H9 (cell line): Measurements from ENCODE around the gene RASIP1. TPM values are rescaled to one million over a fixed set of nuclear protein-coding genes. Genes with fewer than 3 reads are reported as not detected.

Experiments
- DNase-seq: peaks from one replicate; pipeline ENCODE4 v3.0.0-alpha.2; 2017
- H2AFZ ChIP-seq: one replicate; pipeline ENCODE4 v1.6.1; 2013; ENCODE audit warnings: mild to moderate bottlenecking, low read length, control low read depth, moderate library complexity
- H2AK5ac ChIP-seq: 2 replicates; pipeline ENCODE4 v1.6.1; 2013; ENCODE audit warnings: low read length, control low read depth, mixed read lengths; ENCODE audit not compliant: insufficient read length
- H2BK120ac ChIP-seq: one replicate; pipeline ENCODE4 v1.6.1; 2013; ENCODE audit warnings: low read depth, mild to moderate bottlenecking, low read length, control low read depth, inconsistent platforms; ENCODE audit not compliant: poor library complexity, severe bottlenecking
- H2BK12ac ChIP-seq: 2 replicates; pipeline ENCODE4 v1.6.1; 2013; ENCODE audit warnings: low read length, control low read depth, mixed read lengths, low read depth; ENCODE audit not compliant: insufficient read length
- H2BK15ac ChIP-seq: 2 replicates; pipeline ENCODE4 v1.6.1; 2013; ENCODE audit warnings: low read depth, low read length, control low read depth
- H2BK20ac ChIP-seq: one replicate; pipeline ENCODE4 v1.6.1; 2013; ENCODE audit warnings: low read depth, mild to moderate bottlenecking, low read length, control low read depth, inconsistent platforms; ENCODE audit not compliant: poor library complexity, severe bottlenecking
- H2BK5ac ChIP-seq: 2 replicates; pipeline ENCODE4 v1.6.1; 2013; ENCODE audit warnings: low read length, control low read depth, mixed read lengths; ENCODE audit not compliant: insufficient read length
- H3K14ac ChIP-seq: 2 replicates; pipeline ENCODE4 v1.6.1; 2013; ENCODE audit warnings: low read length, control low read depth; ENCODE audit not compliant: insufficient read depth
- H3K18ac ChIP-seq: 2 replicates; pipeline ENCODE4 v1.6.1; 2013; ENCODE audit warnings: low read depth, mild to moderate bottlenecking, mixed read lengths, low read length, control low read depth; ENCODE audit not compliant: insufficient read length
- H3K23ac ChIP-seq: 2 replicates; pipeline ENCODE4 v1.6.1; 2013; ENCODE audit warnings: low read length, control low read depth, mixed read lengths, low read depth; ENCODE audit not compliant: insufficient read length
- H3K23me2 ChIP-seq: 2 replicates; pipeline ENCODE4 v1.6.1; 2013; ENCODE audit warnings: low read depth, mild to moderate bottlenecking, mixed read lengths, low read length, control low read depth; ENCODE audit not compliant: insufficient read length, poor library complexity, severe bottlenecking
- H3K27ac ChIP-seq: 2 replicates; pipeline ENCODE4 v1.5.1; 2013; ENCODE audit warnings: low read length, control low read depth, mixed read lengths, low read depth; ENCODE audit not compliant: insufficient read length
- H3K27me3 ChIP-seq: 2 replicates; pipeline ENCODE4 v1.6.1; 2013; ENCODE audit warnings: low read length, control low read depth, inconsistent platforms; ENCODE audit not compliant: insufficient read depth
- H3K4ac ChIP-seq: 2 replicates; pipeline ENCODE4 v1.6.1; 2013; ENCODE audit warnings: low read depth, mild to moderate bottlenecking, control low read depth, inconsistent platforms, low read length, moderate library complexity
- H3K4me1 ChIP-seq: 2 replicates; pipeline ENCODE4 v1.6.1; 2013; ENCODE audit warnings: low read length, control low read depth, inconsistent platforms; ENCODE audit not compliant: insufficient read depth
- H3K4me2 ChIP-seq: 2 replicates; pipeline ENCODE4 v1.6.1; 2013; ENCODE audit warnings: low read length, control low read depth, mixed read lengths; ENCODE audit not compliant: insufficient read length, insufficient read depth
- H3K56ac ChIP-seq: 2 replicates; pipeline ENCODE4 v1.6.1; 2013; ENCODE audit warnings: low read depth, mild to moderate bottlenecking, mixed read lengths, low read length, control low read depth; ENCODE audit not compliant: insufficient read length
- H3K79me1 ChIP-seq: 2 replicates; pipeline ENCODE4 v1.6.1; 2013; ENCODE audit warnings: low read depth, mild to moderate bottlenecking, moderate library complexity, low read length, control low read depth, inconsistent platforms; ENCODE audit not compliant: insufficient read depth, poor library complexity, severe bottlenecking
- H3K79me2 ChIP-seq: 2 replicates; pipeline ENCODE4 v1.6.1; 2013; ENCODE audit warnings: low read length, control low read depth, inconsistent platforms; ENCODE audit not compliant: insufficient read depth
- H3K9ac ChIP-seq: 2 replicates; pipeline ENCODE4 v1.6.1; 2013; ENCODE audit warnings: low read length, control low read depth, mixed read lengths; ENCODE audit not compliant: insufficient read length; ENCODE audit errors: extremely low read depth
- H3K9me3 ChIP-seq: one replicate; pipeline ENCODE4 v1.6.1; 2013; ENCODE audit warnings: low read depth, low read length, inconsistent platforms; ENCODE audit not compliant: control insufficient read depth
- H3T11ph ChIP-seq: one replicate; pipeline ENCODE4 v1.6.1; 2013; ENCODE audit warnings: mild to moderate bottlenecking, low read length, control low read depth, inconsistent platforms
- H4K20me1 ChIP-seq: one replicate; pipeline ENCODE4 v1.6.1; 2013; ENCODE audit not compliant: control insufficient read depth, insufficient read length, insufficient read depth
- H4K5ac ChIP-seq: 2 replicates; pipeline ENCODE4 v1.6.1; 2013; ENCODE audit warnings: low read depth, mild to moderate bottlenecking, mixed read lengths, low read length, control low read depth; ENCODE audit not compliant: insufficient read length
- H4K8ac ChIP-seq: replicated peaks from 2 replicates; pipeline ENCODE4 v1.6.1; 2013; ENCODE audit warnings: low read length, control low read depth, mixed read lengths, low read depth; ENCODE audit not compliant: insufficient read length
- H4K91ac ChIP-seq: 2 replicates; pipeline ENCODE4 v1.6.1; 2013; ENCODE audit warnings: low read depth, mild to moderate bottlenecking, moderate library complexity, mixed read lengths, low read length, control low read depth; ENCODE audit not compliant: insufficient read length
- H3K27ac Mint-ChIP-seq, 3 experiments: 2 replicates in 2 of 3; 3 replicates in 1 of 3; pipeline ENCODE4 v1.8.0; 2020 to 2021; ENCODE audit warnings: mixed read lengths in 3 of 3, mild to moderate bottlenecking in 1 of 3, moderate library complexity in 1 of 3
- H3K27me3 Mint-ChIP-seq: 2 replicates; pipeline ENCODE4 v1.8.0; 2021; ENCODE audit warnings: low read depth, mild to moderate bottlenecking, moderate library complexity, mixed read lengths
- H3K36me3 Mint-ChIP-seq, 3 experiments: 2 replicates in 2 of 3; 3 replicates in 1 of 3; pipeline ENCODE4 v1.8.0; 2020 to 2021; ENCODE audit warnings: low read depth in 3 of 3, mixed read lengths in 3 of 3; ENCODE audit not compliant: insufficient read depth in 1 of 3
- H3K4me1 Mint-ChIP-seq, 2 experiments: 2 replicates each; pipeline ENCODE4 v1.8.0; 2020; ENCODE audit warnings: mixed read lengths in 2 of 2
- H3K4me3 Mint-ChIP-seq, 2 experiments: 2 replicates in 1 of 2; 3 replicates in 1 of 2; pipeline ENCODE4 v1.8.0; 2020 to 2021; ENCODE audit warnings: mild to moderate bottlenecking in 2 of 2, mixed read lengths in 2 of 2, moderate library complexity in 1 of 2
- H3K9me3 Mint-ChIP-seq, 2 experiments: 2 replicates in 1 of 2; 3 replicates in 1 of 2; pipeline ENCODE4 v1.8.0; 2020; ENCODE audit warnings: mild to moderate bottlenecking in 2 of 2, mixed read lengths in 2 of 2, moderate library complexity in 1 of 2
- CTCF ChIP-seq: fragments of 200-600 bp; sonication (generic); conservative IDR thresholded peaks from 3 replicates; pipeline ENCODE4 v1.8.0; 2021; ENCODE audit warnings: antibody characterized with exemption, mild to moderate bottlenecking
- WGBS: extraction: QIAGEN DNeasy Blood & Tissue Kit; methylation state at CpG from one replicate; pipeline ENCODE4 v1.1.7; 2013; ENCODE audit warnings: missing lambda C conversion rate, low lambda C conversion rate, mixed read lengths; ENCODE audit not compliant: insufficient read length; ENCODE audit errors: extremely low coverage; 5-methylcytosine and 5-hydroxymethylcytosine counted together
- total RNA-seq: library from RNA; stranded (reverse); gene quantifications from 2 replicates; pipeline ENCODE4 v1.2.1, GENCODE V29; 2021

The RASIP1 gene
- total RNA-seq, 1 experiment from 2014 or later, result 2.4 TPM

DNA sequence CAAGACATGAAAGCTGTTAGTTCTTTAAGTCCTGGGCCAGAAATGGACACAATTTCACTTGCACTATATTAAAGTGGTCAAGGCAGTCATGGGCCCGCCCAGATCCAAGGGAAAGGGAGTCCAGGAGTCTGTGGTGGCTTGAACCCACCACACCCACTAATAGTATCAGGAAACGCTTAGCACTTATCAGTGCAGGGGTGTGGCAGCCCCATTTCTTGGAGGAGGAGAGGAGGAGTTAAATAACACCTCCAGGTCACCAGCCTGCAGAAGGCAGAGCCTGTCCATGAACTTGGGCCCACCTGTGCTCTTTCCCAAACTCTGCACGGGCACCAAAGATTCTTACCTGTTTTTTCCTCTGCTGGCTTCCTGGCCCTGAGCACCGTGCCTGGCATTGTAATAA lies 62.2 kb downstream of the RASIP1 start:
- Histone ChIP-seq H3K79me1 (no peaks in the 10 kb centered on the region), H3K27me3 (no peaks in the 10 kb centered on the region), H2AK5ac (no peak overlapping the region), H3K4me1 (no peaks in the 10 kb centered on the region; the same call in 1 of the 2 replicates), H4K20me1 (no peaks in the 10 kb centered on the region), H4K5ac (no peak overlapping the region), H2BK12ac (no peak overlapping the region), H4K91ac (no peak overlapping the region), H3K4me2 (no peak overlapping the region), H3K56ac (no peak overlapping the region), H2BK15ac (no peak overlapping the region), H3K14ac (no peak overlapping the region), H3K18ac (no peak overlapping the region), H2BK5ac (no peak overlapping the region), H2AFZ (no peak overlapping the region), H3K9me3 (no peaks in the 10 kb centered on the region), H3K79me2 (no peaks in the 10 kb centered on the region), H3K4ac (no peak overlapping the region), H3K27ac (no peak overlapping the region), H3K23ac (no peak overlapping the region), H3T11ph (no peak overlapping the region), H2BK20ac (no peak overlapping the region), H4K8ac (no peak overlapping the region), H3K23me2 (no peaks in the 10 kb centered on the region), H3K9ac (no peak overlapping the region), H2BK120ac (no peak overlapping the region)
- no peaks in the 10 kb centered on the region for H3K9me3 Mint-ChIP-seq
- no peak for TF ChIP-seq CTCF
- H3K36me3 Mint-ChIP-seq, result no peaks in the 10 kb centered on the region
- no peak overlapping the region for H3K4me3 Mint-ChIP-seq
- WGBS, result no CpG with 5 or more reads among the region's 4 CpGs
- no peak for DNase-seq
- peaks cover 23 to 26% of the 10 kb centered on the region in 2 experiments for H3K4me1 Mint-ChIP-seq
- H3K27ac Mint-ChIP-seq, result no peak overlapping the region
- H3K27me3 Mint-ChIP-seq, result peaks cover 7% of the 10 kb centered on the region
